ENCODE measurements around the gene ACY1. TPM values are rescaled to one million over a fixed set of nuclear protein-coding genes. Genes with fewer than 3 reads are reported as not detected.

ACY1 gene
- total and polyA plus RNA-seq, 2 of the 13 experiments (the other 11 are each of a cell fraction or from before 2014, with no cell fraction given): 113 to 162 TPM

GRCh38 chr3:51982838-51983577, at the start of gene ACY1 (continued):
- TF ChIP-seq GATAD2A (CRISPR knock-in tag; IDR thresholded peaks at IDR 0.05): peak; percentile 48
- no peak for TF ChIP-seq MZF1 (CRISPR knock-in tag; IDR thresholded peaks at IDR 0.05; ENCODE audit: borderline replicate concordance)
- peak; percentile 78 for TF ChIP-seq GATAD1 (CRISPR knock-in tag; IDR thresholded peaks at IDR 0.05)
- 0 out of 2 replicates have a peak, but pooled peaks have one; percentile 57 for TF ChIP-seq ZNF569 (CRISPR knock-in tag; IDR thresholded peaks at IDR 0.05; ENCODE audit: borderline replicate concordance)
- TF ChIP-seq ZBTB43 (CRISPR knock-in tag; conservative IDR thresholded peaks at IDR 0.05): peak; percentile 88
- TF ChIP-seq EED (CRISPR knock-in tag; IDR thresholded peaks at IDR 0.05): peak; percentile 88
- TF ChIP-seq ZNF451 (CRISPR knock-in tag; IDR thresholded peaks at IDR 0.05): peak; percentile 98
- no peak for TF ChIP-seq ZNF629 (CRISPR knock-in tag; conservative IDR thresholded peaks at IDR 0.05)
- no peak for TF ChIP-seq ZFP36 (IDR thresholded peaks at IDR 0.05; ENCODE audit: borderline replicate concordance, low read depth, low read length, partially characterized antibody)
- no peak; the same call in 1 of the 2 replicates for TF ChIP-seq ZBTB8A (CRISPR knock-in tag; IDR thresholded peaks at IDR 0.05; ENCODE audit: borderline replicate concordance, low read depth)
- 0 out of 2 replicates have a peak, but pooled peaks have one; percentile 41 for TF ChIP-seq ZNF503 (CRISPR knock-in tag; IDR thresholded peaks at IDR 0.05)
- TF ChIP-seq SYNCRIP (IDR thresholded peaks at IDR 0.05; ENCODE audit: insufficient read depth, low read depth, low read length): no peak
- TF ChIP-seq MEF2D (CRISPR knock-in tag; IDR thresholded peaks at IDR 0.05): no peak; the same call in 1 of the 2 replicates
- TF ChIP-seq MIER3 (CRISPR knock-in tag; IDR thresholded peaks at IDR 0.05; ENCODE audit: borderline replicate concordance): no peak; the same call in 1 of the 2 replicates
- no peak for TF ChIP-seq CC2D1A (CRISPR knock-in tag; IDR thresholded peaks at IDR 0.05)
- TF ChIP-seq ZNF232 (CRISPR knock-in tag; IDR thresholded peaks at IDR 0.05; ENCODE audit: borderline replicate concordance): peak; percentile 4; the same call in 1 of the 2 replicates
- no peak for TF ChIP-seq ATM (IDR thresholded peaks at IDR 0.05; ENCODE audit: borderline replicate concordance)
- TF ChIP-seq MAX (IDR thresholded peaks at IDR 0.05): peak; percentile 98
- TF ChIP-seq PHF5A (CRISPR knock-in tag; IDR thresholded peaks at IDR 0.05; ENCODE audit: low read depth, unreplicated experiment): peak; percentile 42
- no peak for TF ChIP-seq IKZF1 (IDR thresholded peaks at IDR 0.05)
- TF ChIP-seq NFIC (IDR thresholded peaks at IDR 0.05; ENCODE audit: low read length): no peak
- TF ChIP-seq NFE2 (CRISPR knock-in tag; IDR thresholded peaks at IDR 0.05): no peak
- TF ChIP-seq ZNF256 (CRISPR knock-in tag; conservative IDR thresholded peaks at IDR 0.05): 0 out of 2 replicates have a peak, but pooled peaks have one; percentile 48
- no peak for TF ChIP-seq ZNF75D (CRISPR knock-in tag; IDR thresholded peaks at IDR 0.05; ENCODE audit: borderline replicate concordance)
- no peak for TF ChIP-seq ZNF850 (CRISPR knock-in tag; conservative IDR thresholded peaks at IDR 0.05)
- TF ChIP-seq MLLT10 (CRISPR knock-in tag; IDR thresholded peaks at IDR 0.05): no peak
- no peak for TF ChIP-seq ZNF30 (CRISPR knock-in tag; IDR thresholded peaks at IDR 0.05)
- TF ChIP-seq GTF2F1 (IDR thresholded peaks at IDR 0.05; ENCODE audit: low read length): no peak
- no peak for TF ChIP-seq TCF7L2 (IDR thresholded peaks at IDR 0.05; ENCODE audit: low read depth, low read length)
- peak; percentile 88 for TF ChIP-seq TOPORS (CRISPR knock-in tag; IDR thresholded peaks at IDR 0.05)
- peak; percentile 57; the same call in 1 of the 2 replicates for TF ChIP-seq ZNF143 (CRISPR knock-in tag; IDR thresholded peaks at IDR 0.05)

Measured in HepG2 (cell line).